Panc1 (cell line): Measurements from ENCODE around the gene CADM1.

Experiments
- POLR2AphosphoS5 ChIP-seq: IDR thresholded peaks from 2 replicates; pipeline ENCODE4 v1.6.1; 2012; ENCODE audit warnings: mild to moderate bottlenecking, low read depth, low read length, moderate library complexity
- SIN3A ChIP-seq: IDR thresholded peaks from 2 replicates; pipeline ENCODE4 v1.6.1; 2012; ENCODE audit warnings: low read depth, mild to moderate bottlenecking, low read length, moderate library complexity, borderline replicate concordance; ENCODE audit not compliant: insufficient read depth
- TF ChIP-seq, protein P1 (sequence below): fragments of 450-650 bp; IDR thresholded peaks from 2 replicates; pipeline ENCODE4 v1.5.1; 2017; ENCODE audit warnings: mild to moderate bottlenecking
- TF ChIP-seq, protein P2 (sequence below), 2 experiments: IDR thresholded peaks; 2 replicates each; pipeline ENCODE4 v1.6.1; 2011 to 2012; ENCODE audit warnings: low read depth in 2 of 2, control low read depth in 1 of 2, low read length in 1 of 2, mild to moderate bottlenecking in 1 of 2, moderate library complexity in 1 of 2; ENCODE audit not compliant: insufficient read depth in 1 of 2

DNA sequence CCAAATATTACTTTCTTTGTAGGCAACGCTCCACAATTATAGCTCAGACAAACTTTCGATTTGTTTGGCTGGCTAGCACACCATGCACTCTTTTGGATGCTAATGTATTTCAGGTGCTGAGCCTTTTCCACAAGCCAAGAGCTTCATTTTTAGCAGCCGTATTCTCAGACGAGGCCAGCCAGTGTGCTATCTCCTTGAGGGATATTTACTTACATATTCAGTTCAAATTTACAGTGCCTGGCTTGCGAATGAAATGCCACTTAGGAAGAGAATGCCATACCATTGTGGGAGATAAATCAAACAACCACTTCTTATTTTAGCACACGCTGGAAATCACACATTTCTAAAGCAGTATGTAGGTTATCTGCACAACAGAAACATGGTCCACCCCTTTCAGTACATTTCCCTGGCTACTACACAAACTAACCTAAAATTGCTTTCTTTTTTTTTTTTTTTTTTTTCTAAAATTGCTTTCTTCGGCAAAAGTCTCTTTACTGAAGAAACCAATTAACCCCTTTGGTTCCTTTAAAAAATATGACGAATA lies 236.9 kb downstream of the CADM1 start:
- TF ChIP-seq, protein P1, sequence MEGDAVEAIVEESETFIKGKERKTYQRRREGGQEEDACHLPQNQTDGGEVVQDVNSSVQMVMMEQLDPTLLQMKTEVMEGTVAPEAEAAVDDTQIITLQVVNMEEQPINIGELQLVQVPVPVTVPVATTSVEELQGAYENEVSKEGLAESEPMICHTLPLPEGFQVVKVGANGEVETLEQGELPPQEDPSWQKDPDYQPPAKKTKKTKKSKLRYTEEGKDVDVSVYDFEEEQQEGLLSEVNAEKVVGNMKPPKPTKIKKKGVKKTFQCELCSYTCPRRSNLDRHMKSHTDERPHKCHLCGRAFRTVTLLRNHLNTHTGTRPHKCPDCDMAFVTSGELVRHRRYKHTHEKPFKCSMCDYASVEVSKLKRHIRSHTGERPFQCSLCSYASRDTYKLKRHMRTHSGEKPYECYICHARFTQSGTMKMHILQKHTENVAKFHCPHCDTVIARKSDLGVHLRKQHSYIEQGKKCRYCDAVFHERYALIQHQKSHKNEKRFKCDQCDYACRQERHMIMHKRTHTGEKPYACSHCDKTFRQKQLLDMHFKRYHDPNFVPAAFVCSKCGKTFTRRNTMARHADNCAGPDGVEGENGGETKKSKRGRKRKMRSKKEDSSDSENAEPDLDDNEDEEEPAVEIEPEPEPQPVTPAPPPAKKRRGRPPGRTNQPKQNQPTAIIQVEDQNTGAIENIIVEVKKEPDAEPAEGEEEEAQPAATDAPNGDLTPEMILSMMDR: no peak
- no peak for TF ChIP-seq POLR2AphosphoS5
- TF ChIP-seq, protein P2, sequence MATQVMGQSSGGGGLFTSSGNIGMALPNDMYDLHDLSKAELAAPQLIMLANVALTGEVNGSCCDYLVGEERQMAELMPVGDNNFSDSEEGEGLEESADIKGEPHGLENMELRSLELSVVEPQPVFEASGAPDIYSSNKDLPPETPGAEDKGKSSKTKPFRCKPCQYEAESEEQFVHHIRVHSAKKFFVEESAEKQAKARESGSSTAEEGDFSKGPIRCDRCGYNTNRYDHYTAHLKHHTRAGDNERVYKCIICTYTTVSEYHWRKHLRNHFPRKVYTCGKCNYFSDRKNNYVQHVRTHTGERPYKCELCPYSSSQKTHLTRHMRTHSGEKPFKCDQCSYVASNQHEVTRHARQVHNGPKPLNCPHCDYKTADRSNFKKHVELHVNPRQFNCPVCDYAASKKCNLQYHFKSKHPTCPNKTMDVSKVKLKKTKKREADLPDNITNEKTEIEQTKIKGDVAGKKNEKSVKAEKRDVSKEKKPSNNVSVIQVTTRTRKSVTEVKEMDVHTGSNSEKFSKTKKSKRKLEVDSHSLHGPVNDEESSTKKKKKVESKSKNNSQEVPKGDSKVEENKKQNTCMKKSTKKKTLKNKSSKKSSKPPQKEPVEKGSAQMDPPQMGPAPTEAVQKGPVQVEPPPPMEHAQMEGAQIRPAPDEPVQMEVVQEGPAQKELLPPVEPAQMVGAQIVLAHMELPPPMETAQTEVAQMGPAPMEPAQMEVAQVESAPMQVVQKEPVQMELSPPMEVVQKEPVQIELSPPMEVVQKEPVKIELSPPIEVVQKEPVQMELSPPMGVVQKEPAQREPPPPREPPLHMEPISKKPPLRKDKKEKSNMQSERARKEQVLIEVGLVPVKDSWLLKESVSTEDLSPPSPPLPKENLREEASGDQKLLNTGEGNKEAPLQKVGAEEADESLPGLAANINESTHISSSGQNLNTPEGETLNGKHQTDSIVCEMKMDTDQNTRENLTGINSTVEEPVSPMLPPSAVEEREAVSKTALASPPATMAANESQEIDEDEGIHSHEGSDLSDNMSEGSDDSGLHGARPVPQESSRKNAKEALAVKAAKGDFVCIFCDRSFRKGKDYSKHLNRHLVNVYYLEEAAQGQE (IDR thresholded peaks at IDR 0.05; ENCODE audit: insufficient read depth in 1 of 2, low read depth in 2 of 2, low read length in 1 of 2): no peak
- no peak for TF ChIP-seq SIN3A
